NOMO-1 treated with dmso at 0.1 percent for 144 hours (cell line): ENCODE measurements around the gene NDUFB7.
A peak's percentile ranks its signal among the peaks of the same experiment; 100 is the strongest.

ENCODE experiments used
- DNase-seq: peaks from one replicate; lab custom pipeline; 2025; ENCODE audit not compliant: unreplicated experiment; lab: John Stamatoyannopoulos, UW

NDUFB7 gene

DNA sequence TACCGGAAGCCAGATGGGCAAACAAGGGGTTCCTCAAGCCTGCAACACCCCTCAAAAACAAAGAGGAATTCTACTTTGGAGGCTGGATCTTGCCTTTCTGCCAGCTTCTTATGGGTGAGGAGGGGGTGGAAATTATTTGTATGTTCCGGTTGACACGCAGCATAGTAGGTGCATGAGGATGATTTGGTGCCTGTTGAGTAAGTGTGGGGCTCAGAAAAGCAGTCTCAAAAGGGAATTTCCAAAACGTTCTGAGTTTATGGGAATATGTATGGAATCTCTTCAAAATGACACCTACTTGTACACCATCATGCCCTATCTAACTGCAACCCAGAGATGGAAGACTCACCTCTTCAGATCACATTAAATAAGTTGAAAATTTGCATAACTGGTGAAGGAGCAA is 45.4 kb downstream of the NDUFB7 start:
- no peak for DNase-seq

DNA sequence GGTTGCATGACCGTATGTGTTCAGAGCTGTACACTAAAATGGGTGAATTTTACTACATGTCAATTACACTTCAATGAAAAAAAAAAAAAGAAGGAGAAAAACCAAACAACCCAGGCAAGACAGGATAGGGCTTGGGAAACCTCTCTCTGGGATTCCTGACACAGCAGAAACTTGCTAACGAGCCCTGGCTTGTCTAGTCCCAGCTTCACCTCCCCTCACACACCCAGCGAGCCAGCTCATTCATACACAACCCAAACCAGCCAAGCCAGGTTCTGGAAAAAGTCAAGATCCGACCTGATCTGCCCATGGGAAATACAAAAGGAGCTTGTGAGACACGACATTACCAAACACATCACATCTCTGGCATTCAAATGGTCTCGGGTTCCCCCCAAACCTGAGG is 46.1 kb downstream of the NDUFB7 start:
- DNase-seq = no peak

DNA sequence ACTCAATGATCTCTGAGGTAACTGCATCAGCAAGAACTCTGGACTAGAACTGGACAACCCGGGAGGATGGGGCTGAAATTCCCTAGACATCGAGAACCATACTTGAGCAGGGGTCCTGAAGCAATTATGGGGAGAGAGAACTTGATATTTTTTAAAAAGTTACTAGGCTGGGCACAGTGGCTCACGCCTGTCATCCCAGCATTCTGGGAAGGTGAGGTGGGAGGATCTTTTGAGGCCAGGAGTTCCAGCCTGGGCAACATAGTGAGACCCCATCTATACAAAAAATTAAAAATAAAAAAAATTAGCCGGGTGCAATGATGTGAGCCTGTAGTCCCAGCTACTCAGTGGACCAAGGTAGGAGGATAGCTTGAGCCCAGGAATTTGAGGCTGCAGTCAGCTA is 51.3 kb downstream of the NDUFB7 start:
- no peak for DNase-seq

DNA sequence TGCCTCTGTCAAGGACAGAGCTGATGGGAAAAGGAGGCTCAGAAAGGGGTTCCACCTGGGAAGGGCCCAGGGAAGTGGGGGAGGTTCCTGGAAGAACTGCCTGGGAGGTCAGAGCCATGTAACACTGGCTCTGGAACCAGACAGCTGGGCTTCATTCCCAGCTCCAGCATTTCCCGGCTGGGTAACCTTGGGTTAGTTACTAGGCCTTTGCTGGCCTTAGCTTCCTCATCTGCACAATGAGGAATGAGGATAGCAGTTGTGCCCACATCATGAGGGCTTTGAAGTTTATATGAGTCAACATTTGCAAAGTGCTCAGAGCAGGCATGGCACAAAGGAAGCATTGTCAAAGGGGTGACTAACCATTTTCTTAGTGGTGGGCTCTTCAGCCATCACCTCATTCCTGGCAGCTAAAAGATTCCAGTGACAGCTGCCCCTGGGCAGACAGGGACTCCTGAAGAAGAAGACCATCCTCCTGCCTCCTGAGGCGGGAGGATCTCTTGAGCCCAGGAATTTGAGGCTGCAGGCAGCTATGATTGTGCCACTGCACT is 51.9 kb downstream of the NDUFB7 start:
- DNase-seq = no peak

DNA sequence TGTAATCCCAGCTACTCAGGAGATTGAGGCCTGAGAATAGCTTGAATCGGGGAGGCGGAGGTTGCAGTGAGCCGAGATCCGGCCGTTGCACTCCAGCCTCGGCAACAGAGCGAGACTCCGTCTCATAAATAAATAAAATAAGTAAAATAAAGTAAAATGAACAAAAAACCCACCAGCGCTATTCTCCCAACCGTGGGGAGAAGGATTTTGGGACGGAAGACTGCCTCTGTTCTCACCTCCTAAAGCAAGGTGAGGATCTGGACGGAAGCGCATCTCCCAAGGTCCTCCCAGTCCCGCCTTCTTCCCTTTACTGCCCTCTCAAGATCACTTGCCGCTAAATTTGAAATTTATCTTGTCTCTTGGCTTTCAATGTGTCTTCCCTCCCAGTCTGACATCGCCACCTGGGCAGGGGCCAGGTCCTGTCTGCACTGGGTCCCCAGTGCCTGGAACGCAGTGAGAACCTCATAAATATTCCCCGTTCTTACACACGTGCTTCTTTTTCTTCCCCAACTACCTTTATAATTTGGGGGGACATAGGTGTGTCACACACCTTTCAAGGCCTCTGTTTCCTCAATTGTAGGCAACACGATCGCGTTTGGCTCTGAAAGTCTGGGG is 52.5 kb downstream of the NDUFB7 start:
- DNase-seq = no peak

DNA sequence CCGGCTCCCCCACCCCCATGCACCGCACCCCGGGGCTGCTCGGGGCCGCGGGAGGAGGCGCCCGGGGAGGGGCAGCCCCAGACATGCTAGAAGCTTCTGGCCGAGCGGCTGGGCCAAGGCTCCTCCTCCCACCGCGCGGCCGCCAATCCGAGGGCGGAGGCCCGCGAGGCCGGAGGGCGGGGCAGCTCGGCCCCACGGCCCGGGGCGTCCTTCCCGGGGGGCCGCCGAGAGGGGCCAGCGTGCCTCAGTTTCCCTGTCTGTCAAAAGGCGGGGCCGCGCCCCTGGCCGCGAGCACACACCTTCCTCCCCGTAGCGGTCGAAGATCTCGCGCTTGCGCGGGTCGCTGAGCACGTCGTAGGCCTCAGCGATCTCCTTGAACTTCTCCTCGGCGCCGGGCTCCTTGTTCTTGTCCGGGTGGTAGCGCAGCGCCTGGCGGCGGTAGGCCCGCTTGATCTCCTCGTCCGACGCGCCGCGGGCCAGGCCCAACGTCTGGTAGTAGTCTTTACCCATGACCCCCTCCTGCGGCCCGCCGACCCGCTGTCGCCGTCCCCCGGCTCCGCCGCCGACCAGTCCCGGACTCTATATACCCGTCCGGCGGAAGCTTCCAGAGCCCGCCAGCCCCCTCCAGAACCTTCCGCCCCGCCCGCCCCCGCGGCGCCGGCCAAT is 53.9 kb downstream of the NDUFB7 start, which contains the start of gene DNAJB1:
DNAJB1 (minus strand) TSS at position 558 of the 666 bp plus-strand sequence; CDS start at position 510, 48 bp downstream.
- DNase-seq = peak; percentile 64

DNA sequence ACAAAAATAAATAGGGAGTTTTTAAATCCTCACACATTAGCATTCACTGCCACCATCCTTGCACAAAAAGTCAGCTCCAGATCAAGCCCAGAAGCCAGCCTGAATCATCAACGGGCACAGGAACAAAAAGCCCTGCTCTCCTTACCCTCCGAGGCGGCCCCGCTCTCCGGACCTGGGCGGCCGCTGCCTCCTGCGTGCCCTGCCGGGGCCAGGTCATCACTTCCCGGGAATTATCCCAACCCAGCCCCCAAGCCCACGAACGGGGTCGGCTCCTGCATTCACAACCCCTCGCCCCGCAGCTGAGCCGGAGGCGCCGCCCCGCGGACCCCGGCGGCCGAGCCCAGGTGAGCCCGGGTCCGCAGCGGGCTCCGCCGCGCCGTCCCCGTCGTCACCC is 54.4 kb downstream of the NDUFB7 start:
- DNase-seq = no peak

DNA sequence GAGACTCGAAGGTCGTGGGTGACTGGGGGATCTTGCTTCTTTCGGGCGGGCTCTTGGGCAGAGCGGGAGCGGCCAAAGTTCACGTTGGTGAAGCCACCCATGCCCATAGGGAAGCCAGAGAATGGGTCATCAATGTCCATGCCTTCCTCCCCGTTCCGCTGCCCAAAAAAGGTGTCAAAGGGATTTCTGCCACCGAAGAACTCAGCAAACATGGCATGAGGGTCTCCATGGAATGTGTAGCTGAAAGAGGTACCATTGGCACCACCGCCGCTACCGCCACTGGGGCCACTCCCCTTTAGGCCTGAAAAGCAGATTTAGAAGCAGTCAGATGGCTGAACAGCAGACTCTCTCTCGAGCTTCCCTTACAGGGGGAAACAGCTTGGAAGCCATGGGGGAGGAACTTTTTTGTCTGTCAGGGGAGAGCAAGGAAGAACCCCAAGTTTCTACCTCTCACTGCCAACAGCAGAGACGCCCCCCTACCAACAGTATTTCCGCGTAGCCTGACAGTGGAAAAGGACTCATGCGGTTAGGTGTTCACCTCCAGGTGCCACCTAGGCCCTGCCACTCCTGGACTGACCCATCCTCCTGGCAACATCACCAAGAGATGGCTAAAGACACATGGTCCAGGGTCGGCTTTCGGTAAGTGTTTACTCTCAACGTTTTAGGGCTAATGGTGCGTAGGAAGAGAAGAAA is 55.0 kb downstream of the NDUFB7 start:
- no peak for DNase-seq
